HG03159 (cell line): Measurements from ENCODE around the gene COBLL1.

Source experiments
- ATAC-seq: cut with Tn5 transposase; IDR thresholded peaks from one replicate; pipeline ENCODE4 v1.9.1; 2021; ENCODE audit warnings: mild to moderate bottlenecking, moderate library complexity; ENCODE audit not compliant: unreplicated experiment

The COBLL1 gene

DNA sequence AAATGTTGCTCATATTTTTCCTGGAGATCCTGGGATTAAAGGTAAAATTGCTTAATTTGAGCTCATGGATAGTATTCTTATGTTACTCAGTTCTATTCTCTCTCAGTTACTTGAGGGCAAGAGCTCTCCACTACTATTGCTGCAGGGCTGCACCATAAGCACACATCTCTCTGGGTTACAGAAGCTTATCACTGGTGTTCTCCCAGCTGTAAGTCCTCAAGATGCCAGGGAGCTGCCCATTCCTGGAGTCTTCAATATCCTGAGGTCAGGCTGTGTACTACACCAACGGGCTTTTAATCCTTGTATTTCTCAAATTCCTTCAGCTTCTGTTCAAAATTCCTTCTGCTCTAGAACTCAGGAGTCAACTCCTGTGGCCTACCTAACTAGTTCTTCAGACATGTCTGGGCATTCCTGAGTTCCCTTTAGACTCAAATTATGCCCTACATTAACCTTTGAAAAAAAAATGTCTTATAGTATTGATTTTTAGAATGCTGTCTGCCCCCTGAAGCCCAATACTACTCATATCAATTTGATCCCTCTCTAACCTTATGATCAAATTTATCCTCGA, 17.7 kb upstream of the COBLL1 start:
- no peak for ATAC-seq

DNA sequence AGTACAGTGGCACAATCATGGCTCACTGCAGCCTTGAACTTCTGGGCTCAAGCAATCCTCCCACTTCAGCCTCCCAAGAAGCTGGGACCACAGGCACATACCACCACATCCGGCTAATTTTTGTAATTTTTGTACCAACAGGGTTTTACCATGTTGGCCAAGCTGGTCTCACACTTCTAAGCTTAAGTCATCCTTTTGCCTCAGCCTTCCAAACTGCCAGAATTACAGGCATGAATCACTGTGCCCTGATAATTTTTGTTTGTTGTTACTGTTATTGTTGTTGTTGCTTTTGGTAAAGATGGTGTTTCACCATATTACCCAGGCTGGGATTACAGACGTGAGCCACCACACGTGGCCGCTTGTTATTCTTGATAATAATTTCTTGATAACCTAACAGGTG, 10.5 kb upstream of the COBLL1 start:
- ATAC-seq = no peak

DNA sequence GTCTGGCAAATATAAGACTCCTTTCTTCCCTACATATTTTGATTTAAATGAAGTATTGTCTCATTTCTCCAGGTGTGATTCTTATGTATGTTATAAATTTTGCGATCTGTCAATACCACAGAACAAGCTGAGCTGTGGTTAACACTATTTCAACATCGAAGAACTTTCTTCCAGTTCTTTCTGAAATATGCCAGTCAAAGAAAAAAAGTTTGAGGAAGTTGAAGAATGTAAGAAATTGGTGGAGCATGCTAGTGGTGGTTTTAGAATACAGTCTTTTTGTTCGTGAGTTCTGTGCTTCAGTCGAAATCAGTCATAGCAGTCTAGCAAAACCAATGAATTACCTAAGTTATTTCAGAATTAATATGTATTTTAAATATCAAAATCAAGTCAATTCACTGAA, 8.6 kb upstream of the COBLL1 start:
- ATAC-seq = no peak

DNA sequence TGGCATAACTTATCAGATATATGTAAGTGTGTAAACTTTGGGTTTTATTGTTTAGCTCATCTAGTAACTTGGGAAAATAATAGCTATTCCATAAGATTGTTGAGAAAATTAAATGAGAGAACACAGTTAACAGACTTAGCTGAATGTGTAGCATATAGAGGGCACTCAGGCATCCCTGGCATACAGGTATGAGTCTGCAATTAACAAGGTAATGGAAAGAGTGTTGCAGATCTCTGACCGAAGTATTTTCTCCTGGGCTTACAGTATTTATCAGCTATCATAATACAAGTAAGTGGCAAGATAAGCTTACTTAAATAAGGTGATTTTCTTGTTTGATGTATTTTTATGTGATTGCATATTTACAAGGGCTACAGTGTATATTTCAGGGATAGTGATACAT, 7.9 kb upstream of the COBLL1 start:
- ATAC-seq = no peak

DNA sequence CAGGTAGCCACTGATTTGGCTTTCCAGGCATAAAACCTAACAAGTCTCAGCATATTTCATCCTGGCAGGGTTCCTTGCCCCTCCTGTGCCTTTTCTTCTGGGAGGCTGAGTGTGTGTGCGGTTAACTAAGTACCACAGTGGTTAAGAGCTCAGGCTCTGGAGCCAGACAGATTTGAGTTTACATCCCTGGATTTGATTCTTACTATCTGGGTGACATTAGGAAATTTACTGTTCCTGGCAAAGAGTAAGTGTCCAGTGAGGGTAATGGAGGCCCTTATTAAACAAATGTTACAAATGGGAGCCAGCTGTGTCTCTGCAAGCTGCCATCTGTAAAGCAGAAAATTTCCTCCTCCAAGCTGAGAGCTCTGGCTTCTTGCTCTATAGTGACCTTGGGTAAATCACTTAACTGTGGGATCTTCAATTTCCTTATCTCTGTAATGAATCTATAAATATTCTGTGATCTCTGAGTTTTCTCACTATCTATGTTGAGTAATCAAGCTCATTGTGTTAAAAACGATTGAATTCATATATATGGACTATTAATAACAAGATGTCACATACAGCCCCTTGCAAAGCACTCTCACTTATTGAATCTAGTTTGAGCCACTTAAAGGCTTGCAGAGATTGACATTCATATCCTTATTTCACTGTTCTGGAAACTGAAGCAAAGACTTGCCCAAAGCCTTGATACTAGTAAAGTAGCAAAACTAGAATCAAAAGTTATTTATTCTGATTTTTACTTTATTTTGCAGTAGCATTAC, 6.5 kb upstream of the COBLL1 start:
- no peak for ATAC-seq

DNA sequence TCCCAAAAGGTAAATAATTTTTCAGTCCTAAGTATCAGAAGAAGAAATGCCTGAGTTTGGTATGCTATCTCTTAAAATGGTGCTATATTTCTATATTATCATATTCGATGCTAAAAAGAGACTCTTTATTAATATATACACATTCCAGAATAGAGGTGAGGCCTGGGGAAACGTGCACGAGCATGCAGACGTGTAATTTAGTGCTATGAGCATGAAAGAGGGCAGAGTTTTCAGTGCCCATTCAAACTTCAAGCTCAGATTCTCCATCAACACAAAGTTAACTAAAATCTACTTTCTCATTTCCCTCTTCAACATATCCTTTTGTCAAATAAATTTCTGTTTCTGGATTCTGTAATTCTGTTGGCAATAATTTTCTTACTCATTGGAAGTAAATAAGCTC, 5.7 kb upstream of the COBLL1 start:
- ATAC-seq = no peak

DNA sequence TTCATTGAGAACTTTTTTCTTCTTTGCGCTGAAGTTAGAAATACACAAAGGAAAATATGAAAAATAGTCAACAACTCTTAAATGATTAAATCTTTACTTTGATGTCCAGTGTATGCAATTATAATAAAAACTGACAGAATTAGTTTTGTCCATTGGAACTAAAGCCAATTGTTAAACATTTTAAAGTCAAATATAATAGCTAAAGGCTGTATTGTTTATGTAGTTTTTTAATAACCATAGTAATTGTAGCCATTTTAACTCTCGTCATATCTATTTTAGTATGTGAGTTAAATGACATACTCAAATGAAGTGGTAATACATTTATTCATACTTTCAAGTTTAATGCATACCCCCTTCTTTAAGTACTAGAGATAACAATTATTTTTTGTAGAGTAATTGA, 4.7 kb upstream of the COBLL1 start:
- ATAC-seq = no peak

DNA sequence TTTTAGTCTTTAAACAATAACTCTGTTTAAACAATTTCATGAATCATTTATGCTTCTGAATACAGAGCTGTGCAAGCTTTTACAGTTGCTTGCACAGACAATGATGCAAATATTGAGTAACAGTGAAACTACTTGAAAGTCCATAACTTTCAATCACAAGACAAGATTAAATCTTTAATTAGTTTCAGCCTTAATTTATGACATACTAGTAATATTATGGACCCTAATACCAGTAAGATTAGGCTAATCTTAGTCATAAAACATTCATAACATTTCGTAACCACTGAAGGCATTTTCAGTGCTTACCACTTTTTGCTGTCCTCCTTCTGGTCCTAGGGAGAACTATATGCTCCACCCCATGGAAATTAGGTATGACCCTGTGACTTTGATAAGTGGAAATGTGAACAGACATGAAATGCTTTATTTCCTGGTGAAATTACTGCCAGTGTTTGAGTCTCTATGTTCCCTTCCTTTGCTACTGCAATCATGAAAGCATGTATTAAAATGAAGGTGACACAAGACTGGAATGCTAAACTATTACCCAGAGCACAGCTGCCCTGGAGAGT, 1.8 kb upstream of the COBLL1 start:
- ATAC-seq = no peak

DNA sequence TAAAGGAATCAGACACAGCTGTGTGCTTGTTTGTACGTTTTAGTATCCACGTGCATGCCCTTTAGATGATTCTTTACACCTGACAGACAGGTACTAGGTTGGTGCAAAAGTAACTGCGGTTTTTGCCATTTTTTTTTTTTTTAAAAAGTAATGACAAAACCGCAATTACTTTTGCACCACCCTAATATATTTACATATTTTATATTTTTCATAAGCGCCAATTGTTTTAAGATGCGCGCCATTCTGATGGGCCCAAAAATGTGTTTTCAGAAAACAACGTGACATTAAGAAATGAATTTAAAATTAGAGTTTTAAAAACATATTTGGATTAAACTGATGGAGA, 972 bp upstream of the COBLL1 start:
- ATAC-seq = no peak

DNA sequence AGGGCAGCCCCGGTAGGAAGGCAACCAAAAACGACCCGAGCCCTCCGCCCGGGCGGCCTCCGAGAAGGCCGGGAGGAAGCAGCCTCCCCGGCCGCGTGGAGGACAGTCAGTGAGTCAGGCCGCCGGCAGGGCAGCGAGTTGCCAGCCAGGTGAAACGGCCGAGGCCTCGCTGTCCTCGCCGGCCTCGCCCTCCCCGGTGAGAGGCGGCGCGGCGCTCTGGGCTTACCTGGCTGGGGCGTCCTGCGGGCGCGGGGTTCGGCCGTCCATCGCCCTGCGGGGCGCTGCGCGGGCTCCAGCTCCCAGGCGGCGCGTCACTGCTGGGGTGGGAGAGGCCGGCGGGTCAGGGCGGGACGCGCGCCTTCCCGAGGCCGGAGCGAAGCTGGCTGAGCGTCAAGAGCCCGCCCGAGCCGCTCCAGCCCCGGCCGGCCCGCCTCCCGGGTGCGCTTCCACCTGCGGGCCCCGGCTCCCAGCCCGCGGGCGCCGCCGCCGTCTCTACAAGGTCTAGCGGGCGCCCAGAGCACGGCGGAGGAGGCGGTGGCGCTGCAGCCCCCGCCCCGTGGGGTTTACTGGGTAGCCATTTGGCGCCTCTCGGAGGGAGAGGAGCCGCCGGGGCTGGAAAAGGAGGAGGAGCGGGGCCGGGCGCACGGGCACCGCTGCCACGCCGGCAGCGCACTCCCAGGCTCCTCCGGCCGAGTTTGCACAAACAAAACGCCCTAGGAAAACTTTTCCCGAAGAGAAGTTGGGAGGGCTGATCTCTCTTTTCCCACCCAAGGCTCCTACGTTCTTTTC, 499 bp downstream of the COBLL1 start:
- peak; percentile 60 for ATAC-seq

DNA sequence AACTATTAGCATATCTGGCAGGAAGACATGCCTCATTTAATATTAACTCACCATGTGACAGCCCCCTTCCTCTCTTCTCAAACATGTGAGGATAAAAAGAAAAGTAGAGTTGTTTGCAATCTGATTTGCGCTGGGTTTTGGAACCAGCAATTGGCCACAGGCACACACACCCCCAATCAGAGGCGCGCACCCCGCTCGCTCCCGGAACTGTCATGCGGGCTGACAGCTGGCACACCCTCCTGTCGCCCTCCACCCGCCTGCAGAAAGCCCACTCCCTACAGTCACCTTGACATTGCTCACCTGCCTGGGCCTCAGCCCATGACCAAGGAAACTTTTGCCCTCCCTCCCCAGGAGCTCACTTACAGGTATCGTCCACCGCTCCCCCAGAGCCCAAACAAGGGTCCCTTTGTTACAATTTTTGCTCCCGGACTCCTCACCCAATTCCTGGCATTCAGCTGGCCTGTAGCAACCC, 1.1 kb downstream of the COBLL1 start:
- no peak for ATAC-seq

DNA sequence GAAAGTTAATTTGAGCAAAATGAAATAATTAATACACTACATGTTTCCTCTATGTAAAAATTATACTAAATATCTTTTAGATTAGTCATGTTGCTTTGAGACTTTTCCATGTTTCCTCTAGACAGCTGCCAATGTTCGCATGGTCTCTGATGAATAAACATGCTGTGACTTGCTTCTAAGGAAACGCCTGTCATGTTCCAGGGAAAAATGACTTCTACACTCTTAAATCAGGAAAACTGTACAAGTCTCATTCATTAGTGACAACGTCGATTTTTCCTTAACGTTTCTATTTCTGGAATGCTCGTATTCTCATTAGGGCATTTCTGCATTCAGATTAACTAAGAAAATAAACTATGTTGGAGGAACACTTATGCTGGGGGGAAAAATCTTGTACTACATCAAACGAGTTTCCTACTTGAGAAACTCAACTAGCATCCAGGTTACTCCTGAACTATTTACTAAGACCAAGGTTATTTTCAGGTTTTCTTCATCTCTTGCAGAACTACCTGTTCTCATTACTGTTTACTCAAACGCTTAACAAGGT, 1.6 kb downstream of the COBLL1 start:
- no peak for ATAC-seq

DNA sequence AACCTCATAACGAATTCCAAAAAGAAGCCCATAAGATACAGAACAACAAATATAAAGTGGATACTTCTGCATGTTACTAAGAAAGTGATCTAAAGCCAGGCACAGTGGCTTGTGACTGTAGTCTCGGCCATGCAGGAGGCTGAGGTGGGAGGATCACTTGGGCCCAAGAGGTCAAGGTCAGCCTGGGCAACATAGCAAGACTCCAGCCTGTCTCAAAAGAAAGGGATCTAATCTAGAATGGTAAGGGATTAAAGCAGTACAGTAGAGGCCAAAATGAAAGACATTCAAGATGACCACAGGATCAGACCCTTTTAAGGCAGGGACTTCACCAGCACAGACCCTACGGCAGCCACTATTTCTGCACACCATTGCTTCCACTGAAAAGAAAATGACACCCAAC, 3.8 kb downstream of the COBLL1 start:
- ATAC-seq = no peak

DNA sequence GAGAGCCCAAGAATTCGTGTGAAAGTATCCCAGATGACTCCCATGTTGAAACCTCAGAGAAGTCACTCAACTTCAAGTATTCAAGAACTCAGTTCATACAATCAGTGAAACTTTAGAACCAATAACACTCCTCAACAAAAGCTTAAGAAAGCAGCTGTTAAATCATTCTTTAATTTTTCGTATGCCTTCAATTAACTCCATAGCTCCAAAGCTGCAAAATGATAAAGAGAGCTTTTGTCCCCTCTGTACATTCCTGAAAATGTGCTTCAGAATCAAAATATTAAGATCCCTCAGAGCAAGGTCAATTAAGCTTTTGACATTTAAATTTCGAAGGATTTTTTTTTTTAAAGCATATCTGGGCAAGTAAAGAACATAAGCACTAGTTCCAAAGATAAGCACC, 4.7 kb downstream of the COBLL1 start:
- no peak for ATAC-seq

DNA sequence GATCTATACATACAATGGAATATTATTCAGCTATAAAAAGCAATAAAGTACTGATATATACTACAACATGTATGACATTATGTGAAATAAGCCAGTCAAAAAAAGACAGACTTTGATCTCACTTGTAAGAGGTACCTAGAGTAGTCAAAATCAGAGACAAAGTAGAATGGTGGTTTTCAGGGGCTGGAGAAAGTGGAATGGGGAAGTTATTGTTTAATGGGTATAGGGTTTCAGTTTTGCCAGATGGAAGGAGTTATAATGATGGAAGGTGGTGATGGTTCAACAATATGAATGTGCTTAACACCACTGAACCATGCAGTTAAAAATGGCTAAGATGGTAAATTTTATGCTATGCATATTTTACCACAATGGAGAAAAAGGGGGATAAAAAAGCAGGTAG, 6.3 kb downstream of the COBLL1 start:
- peak; percentile 74 for ATAC-seq

DNA sequence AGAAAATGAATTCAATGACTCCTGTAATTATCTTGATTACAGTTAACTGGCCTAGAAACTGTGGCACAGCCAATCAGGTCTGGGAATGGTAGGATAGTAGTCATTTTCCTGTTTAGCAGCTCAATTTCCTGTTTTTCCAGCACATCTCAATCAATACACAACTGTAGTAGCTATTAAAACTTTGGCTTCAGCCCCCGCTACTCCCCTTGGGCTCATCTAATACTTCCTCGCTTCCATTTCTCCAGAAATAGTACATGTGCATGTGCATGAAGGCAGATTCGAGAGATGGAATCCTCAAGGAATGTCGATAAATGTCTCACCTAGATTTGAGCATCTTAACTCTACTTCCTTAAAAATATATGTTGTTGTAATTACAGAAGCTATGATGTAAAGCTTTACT, 9.7 kb downstream of the COBLL1 start:
- ATAC-seq = no peak

DNA sequence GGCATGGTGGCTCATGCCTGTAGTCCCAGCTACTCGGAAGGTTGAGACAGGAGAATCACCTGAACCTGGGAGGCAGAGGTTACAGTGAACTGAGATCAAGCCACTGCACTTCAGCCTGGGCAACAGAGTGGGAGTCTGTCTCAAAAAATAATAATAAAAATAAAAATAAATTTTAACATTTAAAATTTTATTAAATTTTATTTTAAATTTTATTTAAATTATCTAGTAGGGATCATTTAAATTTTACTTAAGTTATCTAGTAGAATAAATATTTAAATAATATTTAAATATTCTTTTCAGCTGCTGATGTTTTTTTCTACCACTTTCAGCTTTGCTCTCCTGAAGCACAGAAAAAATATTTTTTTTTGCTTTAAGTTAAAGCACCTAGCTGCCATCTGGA, 10.4 kb downstream of the COBLL1 start:
- ATAC-seq = no peak

DNA sequence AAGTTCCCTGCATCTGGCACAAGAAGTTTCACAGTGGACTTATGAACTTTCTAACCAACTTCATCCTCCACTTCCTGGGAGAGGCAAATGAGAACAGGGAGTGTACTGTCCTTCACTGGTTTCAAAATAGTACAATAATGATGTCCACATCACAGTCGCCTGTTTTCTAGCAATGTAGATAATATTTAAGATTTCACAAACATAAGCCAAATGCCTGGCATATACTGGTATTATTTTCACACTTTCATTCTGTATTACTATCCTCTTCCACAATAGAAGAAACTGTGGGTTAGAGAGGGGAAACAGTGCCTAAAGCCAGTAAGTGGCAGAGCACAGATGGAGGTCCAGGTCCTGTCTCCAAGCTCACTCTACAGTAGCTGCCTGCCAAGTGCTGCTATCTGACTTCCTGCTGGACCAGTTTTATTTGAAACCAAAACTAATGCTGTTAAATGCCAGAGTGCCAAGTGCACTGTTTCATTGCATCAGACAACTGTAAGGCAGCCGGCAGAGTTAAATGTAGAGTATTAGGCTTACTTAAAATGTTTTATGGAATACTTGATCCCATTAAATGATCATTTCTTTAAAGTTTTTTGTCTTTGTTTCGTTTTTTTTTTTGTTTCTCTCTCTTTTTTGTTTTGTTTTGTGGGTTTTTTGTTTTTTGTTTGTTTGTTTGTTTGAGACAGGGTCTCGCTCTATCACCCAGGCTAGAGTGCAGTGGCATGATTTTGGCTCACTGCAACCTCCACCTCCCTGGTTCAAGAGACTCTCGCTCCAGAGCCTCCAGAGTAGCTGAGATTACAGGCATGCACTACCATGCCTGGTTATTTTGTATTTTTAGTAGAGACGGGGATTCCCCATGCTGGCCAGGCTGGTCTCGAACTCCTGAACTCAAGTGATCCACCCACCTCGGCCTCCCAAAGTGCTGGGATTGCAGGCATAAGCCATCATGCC, 15.1 kb downstream of the COBLL1 start:
- no peak for ATAC-seq

DNA sequence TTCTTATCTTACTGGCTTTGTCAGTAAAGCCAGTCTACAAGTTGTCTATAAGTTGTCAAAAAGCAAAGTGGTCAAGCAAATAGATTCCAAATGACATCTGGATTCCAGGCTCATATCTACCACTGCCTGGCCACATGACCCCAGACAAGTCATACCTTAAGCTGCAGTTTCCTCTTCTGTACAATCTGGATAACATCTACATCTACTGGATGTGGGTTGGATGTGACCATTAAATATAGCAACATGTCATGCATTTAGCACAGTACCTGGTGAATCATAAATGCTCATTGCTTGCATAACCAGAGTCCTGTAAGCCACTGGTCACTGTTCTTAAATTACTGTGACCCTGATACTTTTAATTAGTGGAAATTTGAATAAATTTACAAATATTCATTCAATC, 16.8 kb downstream of the COBLL1 start:
- no peak for ATAC-seq

DNA sequence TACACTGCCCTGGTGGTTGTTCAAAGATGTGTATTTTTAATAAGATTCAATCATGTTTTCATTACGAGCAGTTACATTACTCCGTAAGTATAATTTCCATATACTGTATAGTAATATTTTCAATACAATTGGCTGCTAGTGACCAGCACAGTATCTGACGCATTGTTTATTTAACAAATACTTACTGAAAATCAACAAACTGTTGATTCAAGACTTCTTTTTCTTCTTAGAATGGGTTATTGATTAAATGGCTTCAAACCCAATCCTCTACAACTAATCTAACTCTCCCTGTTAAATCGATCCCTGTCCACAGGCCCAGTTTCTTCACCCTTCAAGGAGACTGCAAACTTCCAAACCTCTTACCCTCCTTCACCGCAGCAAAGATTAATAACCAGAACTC, 18.5 kb downstream of the COBLL1 start:
- ATAC-seq = no peak
